Measurements from ENCODE around the gene DMXL1.

Gene DMXL1

GRCh38 chr5:119257613-119258012, 186.7 kb downstream of the DMXL1 start:
- no peaks in the 10 kb centered on the region for H3K27me3 Mint-ChIP-seq
- H3K9me3 Mint-ChIP-seq: no peaks in the 10 kb centered on the region
- H3K27ac Mint-ChIP-seq: no peak overlapping the region
- peaks cover 4% of the 10 kb centered on the region for H3K36me3 Mint-ChIP-seq (ENCODE audit: insufficient read depth)
- DNase-seq (no peak), ATAC-seq (replicated peaks) (no peak)
- H3K4me1 Mint-ChIP-seq (ENCODE audit: low read depth in 2 of 2): peaks cover 6 to 12% of the 10 kb centered on the region in 2 donors
- H3K4me3 Mint-ChIP-seq: no peak overlapping the region

GRCh38 chr5:119263639-119264038, 192.8 kb downstream of the DMXL1 start:
- Mint-ChIP-seq H3K27ac (no peak overlapping the region), H3K4me3 (no peak overlapping the region), H3K27me3 (no peaks in the 10 kb centered on the region), H3K9me3 (no peaks in the 10 kb centered on the region), H3K36me3 (ENCODE audit: insufficient read depth) (peaks cover 10% of the 10 kb centered on the region), H3K4me1 (ENCODE audit: low read depth in 2 of 2) (peaks cover 15 to 22% of the 10 kb centered on the region in 2 donors)
- ATAC-seq (replicated peaks) (no peak), DNase-seq (no peak)

- Mint-ChIP-seq H3K36me3 (ENCODE audit: insufficient read depth) (peaks cover 14% of the 10 kb centered on the region), H3K27ac (no peak overlapping the region), H3K4me3 (no peak overlapping the region), H3K9me3 (no peaks in the 10 kb centered on the region), H3K27me3 (no peaks in the 10 kb centered on the region), H3K4me1 (ENCODE audit: low read depth in 2 of 2) (peaks cover 16 to 22% of the 10 kb centered on the region in 2 donors)
- no peak for DNase-seq
- ATAC-seq (replicated peaks): no peak
Measured at GRCh38 chr5:119264186-119264585, 193.3 kb downstream of the DMXL1 start.

GRCh38 chr5:119267958-119268386, 197.1 kb downstream of the DMXL1 start:
- peak; percentile 70 to 74 (median 73) for DNase-seq
- peak; percentile 67 for ATAC-seq (replicated peaks)
- no peaks in the 10 kb centered on the region for H3K9me3 Mint-ChIP-seq
- H3K4me1 Mint-ChIP-seq (ENCODE audit: low read depth in 2 of 2): peaks cover 43 to 54% of the 10 kb centered on the region in 2 donors
- peaks cover 15% of the 10 kb centered on the region for H3K36me3 Mint-ChIP-seq (ENCODE audit: insufficient read depth)
- H3K27me3 Mint-ChIP-seq: no peaks in the 10 kb centered on the region
- peak overlapping the region; percentile 91 to 94 for H3K27ac Mint-ChIP-seq
- H3K4me3 Mint-ChIP-seq: peak overlapping the region; percentile 98 to 99

GRCh38 chr5:119268387-119269060, 197.6 kb downstream of the DMXL1 start:
- H3K9me3 Mint-ChIP-seq: no peaks in the 10 kb centered on the region
- peaks cover 48 to 60% of the 10 kb centered on the region in 2 donors for H3K4me1 Mint-ChIP-seq (ENCODE audit: low read depth in 2 of 2)
- peaks cover 15% of the 10 kb centered on the region for H3K36me3 Mint-ChIP-seq (ENCODE audit: insufficient read depth)
- H3K27me3 Mint-ChIP-seq: no peaks in the 10 kb centered on the region
- ATAC-seq (replicated peaks) (peak; percentile 86), DNase-seq (peak; percentile 90 to 96 (median 93))
- H3K27ac Mint-ChIP-seq: peak overlapping the region; percentile 91 to 94
- H3K4me3 Mint-ChIP-seq: peak overlapping the region; percentile 98 to 99

- ATAC-seq (replicated peaks) (peak; percentile 3), DNase-seq (no peak)
- Mint-ChIP-seq H3K27ac (peak overlapping the region; percentile 91 to 94), H3K36me3 (ENCODE audit: insufficient read depth) (peaks cover 15% of the 10 kb centered on the region), H3K4me1 (ENCODE audit: low read depth in 2 of 2) (peaks cover 56 to 67% of the 10 kb centered on the region in 2 donors), H3K4me3 (peak overlapping the region; percentile 98 to 99), H3K27me3 (no peaks in the 10 kb centered on the region), H3K9me3 (no peaks in the 10 kb centered on the region)
Measured at GRCh38 chr5:119269061-119269944, 198.4 kb downstream of the DMXL1 start.

GRCh38 chr5:119270121-119270565, 199.3 kb downstream of the DMXL1 start:
- Mint-ChIP-seq H3K36me3 (ENCODE audit: insufficient read depth) (peaks cover 15% of the 10 kb centered on the region), H3K9me3 (no peaks in the 10 kb centered on the region), H3K4me1 (ENCODE audit: low read depth in 2 of 2) (peaks cover 64 to 76% of the 10 kb centered on the region in 2 donors), H3K4me3 (peak overlapping the region; percentile 98 to 99), H3K27me3 (no peaks in the 10 kb centered on the region), H3K27ac (peak overlapping the region; percentile 91 to 94)
- DNase-seq (no peak), ATAC-seq (replicated peaks) (no peak)

GRCh38 chr5:119270960-119271757, 200.3 kb downstream of the DMXL1 start:
- no peak for DNase-seq
- peaks cover 64 to 75% of the 10 kb centered on the region in 2 donors for H3K4me1 Mint-ChIP-seq (ENCODE audit: low read depth in 2 of 2)
- H3K27me3 Mint-ChIP-seq: no peaks in the 10 kb centered on the region
- peaks cover 16% of the 10 kb centered on the region for H3K36me3 Mint-ChIP-seq (ENCODE audit: insufficient read depth)
- H3K4me3 Mint-ChIP-seq: peak overlapping the region; percentile 98 to 99
- peak overlapping the region; percentile 91 to 94 for H3K27ac Mint-ChIP-seq
- no peaks in the 10 kb centered on the region for H3K9me3 Mint-ChIP-seq
- no peak for ATAC-seq (replicated peaks)

GRCh38 chr5:119271758-119272730, 201.2 kb downstream of the DMXL1 start:
- H3K4me1 Mint-ChIP-seq (ENCODE audit: low read depth in 2 of 2): peaks cover 64 to 77% of the 10 kb centered on the region in 2 donors
- H3K4me3 Mint-ChIP-seq: peak overlapping the region; percentile 98 to 99
- peaks cover 17% of the 10 kb centered on the region for H3K36me3 Mint-ChIP-seq (ENCODE audit: insufficient read depth)
- ATAC-seq (replicated peaks) (no peak), DNase-seq (no peak)
- no peaks in the 10 kb centered on the region for H3K27me3 Mint-ChIP-seq
- H3K9me3 Mint-ChIP-seq: no peaks in the 10 kb centered on the region
- H3K27ac Mint-ChIP-seq: peak overlapping the region; percentile 94 to 100

- H3K27me3 Mint-ChIP-seq: no peaks in the 10 kb centered on the region
- H3K4me3 Mint-ChIP-seq: peak overlapping the region; percentile 98 to 99
- DNase-seq: no peak
- H3K9me3 Mint-ChIP-seq: peaks cover 0 to 2% of the 10 kb centered on the region in 2 donors
- peaks cover 20% of the 10 kb centered on the region for H3K36me3 Mint-ChIP-seq (ENCODE audit: insufficient read depth)
- no peak for ATAC-seq (replicated peaks)
- peak overlapping the region; percentile 94 to 100 for H3K27ac Mint-ChIP-seq
- peaks cover 64 to 80% of the 10 kb centered on the region in 2 donors for H3K4me1 Mint-ChIP-seq (ENCODE audit: low read depth in 2 of 2)
Measured at GRCh38 chr5:119273391-119273839, 202.5 kb downstream of the DMXL1 start.

GRCh38 chr5:119274030-119274766, 203.3 kb downstream of the DMXL1 start:
- peaks cover 70 to 88% of the 10 kb centered on the region in 2 donors for H3K4me1 Mint-ChIP-seq (ENCODE audit: low read depth in 2 of 2)
- H3K4me3 Mint-ChIP-seq: peak overlapping the region; percentile 98 to 99
- no peaks in the 10 kb centered on the region for H3K27me3 Mint-ChIP-seq
- DNase-seq: no peak
- peak overlapping the region; percentile 94 to 100 for H3K27ac Mint-ChIP-seq
- H3K9me3 Mint-ChIP-seq: peaks cover 0 to 2% of the 10 kb centered on the region in 2 donors
- peaks cover 21% of the 10 kb centered on the region for H3K36me3 Mint-ChIP-seq (ENCODE audit: insufficient read depth)
- no peak for ATAC-seq (replicated peaks)

All from effector memory CD8-positive, alpha-beta T cell (primary cell).